Tibial artery (tissue), 4 donors: ENCODE results near the gene OR6M1.

Experiments
- DNase-seq, 2 donors: peaks; one replicate each; pipeline ENCODE4 v3.0.0-alpha.2; 2019
- H3K27ac ChIP-seq, 2 donors: fragments of 200-600 bp; sonication (generic) in 1 of 2; 1 replicate in 1 of 2; 2 replicates in 1 of 2; pipeline ENCODE4 v1.5.1; 2018 to 2019; ENCODE audit warnings: mild to moderate bottlenecking in 1 of 2
- H3K27me3 ChIP-seq, 2 donors: fragments of 200-600 bp; sonication (generic) in 1 of 2; one replicate each; pipeline versions ENCODE4 v1.5.1 to v1.6.0; 2016 to 2019
- H3K36me3 ChIP-seq, 3 donors: fragments of 200-600 bp; sonication (generic) in 2 of 3; one replicate each; pipeline ENCODE4 v1.5.1; 2016 to 2019; ENCODE audit warnings: mild to moderate bottlenecking in 2 of 3
- H3K4me1 ChIP-seq, 4 donors: fragments of 200-600 bp; sonication (generic) in 2 of 4; 1 replicate in 3 of 4; 2 replicates in 1 of 4; pipeline ENCODE4 v1.5.1; 2016 to 2019
- H3K4me3 ChIP-seq, 2 donors: fragments of 200-600 bp; sonication (generic) in 1 of 2; 1 replicate in 1 of 2; 2 replicates in 1 of 2; pipeline ENCODE4 v1.5.1; 2018 to 2019; ENCODE audit warnings: mild to moderate bottlenecking in 2 of 2
- H3K9me3 ChIP-seq, 3 donors: fragments of 200-600 bp; sonication (generic) in 1 of 3; one replicate each; pipeline ENCODE4 v1.5.1; 2016 to 2019
- CTCF ChIP-seq, 2 experiments: fragments of 200-600 bp in 1 of 2; fragments of 450-650 bp in 1 of 2; IDR thresholded peaks; one replicate each; pipeline ENCODE4 v1.5.1; 2017 to 2019; ENCODE audit warnings: antibody characterized with exemption in 2 of 2, mild to moderate bottlenecking in 1 of 2, moderate library complexity in 1 of 2
- intact Hi-C: fragments of 100-400 bp; cut with DNase I; formaldehyde crosslinking; loops from one replicate; pipeline ENCODE4 v1.15.0; 2023; ENCODE audit warnings: low total_unique reads

Gene OR6M1

DNA sequence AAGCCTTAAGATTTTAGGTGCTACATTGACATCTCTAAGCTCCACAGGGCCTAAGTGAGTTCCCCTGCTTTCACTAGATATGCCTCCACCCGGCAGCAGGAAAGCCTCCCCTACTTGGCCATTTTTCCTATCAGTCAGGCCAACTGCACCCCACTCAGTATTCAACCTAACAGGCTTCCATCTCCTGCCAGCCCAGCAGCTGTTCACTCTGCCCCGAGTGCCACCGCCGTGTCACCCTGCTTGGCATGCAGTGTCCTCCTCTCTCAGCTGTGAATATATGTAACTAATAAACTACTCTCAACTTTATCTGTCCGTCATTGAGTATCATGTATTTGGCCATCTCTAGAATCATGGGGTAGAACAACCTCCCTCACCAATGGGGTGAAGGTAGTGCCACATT lies 9.0 kb upstream of the OR6M1 start:
- DNase-seq = no peak
- intact Hi-C loops = no loop called here
- no peak overlapping the region for H3K4me3 ChIP-seq

GRCh38 chr11:123801765-123802164 lies 4.4 kb downstream of the OR6M1 start:
- no peaks in the 10 kb centered on the region for H3K36me3 ChIP-seq
- no peak for TF ChIP-seq CTCF (IDR thresholded peaks at IDR 0.05)
- H3K4me1 ChIP-seq = no peaks in the 10 kb centered on the region
- no peaks in the 10 kb centered on the region for H3K9me3 ChIP-seq
- no peak overlapping the region for H3K4me3 ChIP-seq
- H3K27ac ChIP-seq = no peak overlapping the region
- intact Hi-C loops = no loop called here
- no peaks in the 10 kb centered on the region for H3K27me3 ChIP-seq
- no peak for DNase-seq

More for the DNA sequence above, 9.0 kb upstream of the OR6M1 start:
- TF ChIP-seq CTCF (IDR thresholded peaks at IDR 0.05) = no peak
- Histone ChIP-seq H3K27ac (no peak overlapping the region), H3K4me1 (no peaks in the 10 kb centered on the region), H3K9me3 (no peaks in the 10 kb centered on the region), H3K27me3 (no peaks in the 10 kb centered on the region), H3K36me3 (no peaks in the 10 kb centered on the region)

- no peak for DNase-seq
- intact Hi-C loops = no loop called here
- no peak for TF ChIP-seq CTCF (IDR thresholded peaks at IDR 0.05)
Measured at GRCh38 chr11:123800036-123800435, 6.1 kb downstream of the OR6M1 start.

GRCh38 chr11:123799438-123799837 lies 6.7 kb downstream of the OR6M1 start:
- intact Hi-C loops = no loop called here
- H3K27ac ChIP-seq = no peak overlapping the region

More at GRCh38 chr11:123800036-123800435, 6.1 kb downstream of the OR6M1 start:
- no peaks in the 10 kb centered on the region for H3K36me3 ChIP-seq
- no peak overlapping the region for H3K27ac ChIP-seq
- no peaks in the 10 kb centered on the region for H3K9me3 ChIP-seq
- no peaks in the 10 kb centered on the region for H3K27me3 ChIP-seq
- H3K4me3 ChIP-seq = no peak overlapping the region
- no peaks in the 10 kb centered on the region for H3K4me1 ChIP-seq

DNA sequence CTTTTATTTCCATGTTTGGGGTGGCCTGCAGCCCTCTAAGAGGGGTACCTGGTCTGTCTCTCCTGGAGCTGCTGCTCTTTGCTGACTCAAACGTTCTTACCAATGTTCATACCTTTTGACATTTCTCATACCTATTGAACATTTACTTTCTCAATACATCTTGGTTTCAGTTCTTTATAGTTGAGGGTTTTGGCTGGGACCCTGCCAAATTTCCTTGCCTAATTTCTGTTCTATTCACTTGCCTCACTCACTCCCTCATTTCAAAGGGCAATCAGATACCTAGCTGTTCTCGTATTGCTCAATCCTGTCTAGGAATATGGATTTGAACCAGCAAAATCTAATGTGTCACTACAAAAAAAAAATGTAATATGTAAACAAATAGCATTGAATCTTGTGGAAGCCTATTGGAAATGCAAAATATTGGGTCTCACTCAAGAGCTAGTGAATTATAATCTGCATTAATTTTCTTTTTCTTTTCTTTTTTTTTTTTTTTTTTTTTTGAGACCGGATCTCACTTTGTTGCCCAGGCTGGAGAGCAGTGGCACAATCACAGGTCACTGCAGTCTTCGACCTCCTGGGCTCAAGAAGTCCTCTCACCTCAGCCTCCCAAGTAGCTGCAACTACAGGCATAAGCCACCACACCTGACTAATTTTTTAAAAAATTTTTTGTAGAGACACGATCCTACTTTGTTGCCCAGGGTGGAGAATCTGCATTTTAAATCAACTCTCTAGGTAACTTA lies 7.5 kb downstream of the OR6M1 start:
- H3K9me3 ChIP-seq = no peaks in the 10 kb centered on the region
- no peak for DNase-seq
- no peak overlapping the region for H3K4me3 ChIP-seq
- H3K36me3 ChIP-seq = no peaks in the 10 kb centered on the region
- H3K27me3 ChIP-seq = no peaks in the 10 kb centered on the region
- H3K4me1 ChIP-seq = no peaks in the 10 kb centered on the region
- TF ChIP-seq CTCF (IDR thresholded peaks at IDR 0.05) = no peak
- H3K27ac ChIP-seq = no peak overlapping the region
- intact Hi-C loops = no loop called here

More at GRCh38 chr11:123799438-123799837, 6.7 kb downstream of the OR6M1 start:
- no peak overlapping the region for H3K4me3 ChIP-seq
- DNase-seq = no peak
- H3K9me3 ChIP-seq = no peaks in the 10 kb centered on the region
- H3K4me1 ChIP-seq = no peaks in the 10 kb centered on the region
- TF ChIP-seq CTCF (IDR thresholded peaks at IDR 0.05) = no peak
- H3K36me3 ChIP-seq = no peaks in the 10 kb centered on the region
- no peaks in the 10 kb centered on the region for H3K27me3 ChIP-seq
